ENCODE measurements around the gene ASAH2.

Gene ASAH2

GRCh38 chr10:50294582-50294981 lies 43.3 kb upstream of the ASAH2 start:
- no peaks in the 10 kb centered on the region for H4K20me1 ChIP-seq (ENCODE audit: insufficient read depth, low read length)
- H3K9me3 ChIP-seq (replicated peaks; ENCODE audit: insufficient read depth, low read length), result no peaks in the 10 kb centered on the region
- H3K27ac ChIP-seq (ENCODE audit: low read length), result no peak overlapping the region
- TF ChIP-seq EZH2 (optimal IDR thresholded peaks at IDR 0.05; ENCODE audit: low read depth, low read length) (no peak), CTCF (IDR thresholded peaks at IDR 0.05; ENCODE audit: low read length) (no peak), EZH2phosphoT487 (IDR thresholded peaks at IDR 0.05; ENCODE audit: low read length) (no peak)
- H3K79me2 ChIP-seq (ENCODE audit: low read length), result no peaks in the 10 kb centered on the region
- DNase-seq, result no peak
- no peaks in the 10 kb centered on the region for H3K9me2 ChIP-seq (replicated peaks; ENCODE audit: insufficient read depth, low read length)
- no peak overlapping the region for H3K4me2 ChIP-seq (ENCODE audit: low read depth, low read length)
- no peaks in the 10 kb centered on the region for H3F3A ChIP-seq (ENCODE audit: insufficient read depth, low read length)
- H3K4me3 ChIP-seq (ENCODE audit: low read length), result no peak overlapping the region
- H3K4me1 ChIP-seq (ENCODE audit: low read length), result no peaks in the 10 kb centered on the region
- no peaks in the 10 kb centered on the region for H3K36me3 ChIP-seq (replicated peaks; ENCODE audit: insufficient read depth, low read length)
- no peak overlapping the region for H3K9ac ChIP-seq (ENCODE audit: low read length)
- no peaks in the 10 kb centered on the region for H3K27me3 ChIP-seq (replicated peaks; ENCODE audit: insufficient read depth, low read length)
- H2AFZ ChIP-seq (ENCODE audit: low read length), result no peak overlapping the region

GRCh38 chr10:50293513-50294313 lies 42.4 kb upstream of the ASAH2 start:
- H3F3A ChIP-seq (ENCODE audit: insufficient read depth, low read length), result no peaks in the 10 kb centered on the region
- H4K20me1 ChIP-seq (ENCODE audit: insufficient read depth, low read length), result no peaks in the 10 kb centered on the region
- H3K9me3 ChIP-seq (replicated peaks; ENCODE audit: insufficient read depth, low read length), result no peaks in the 10 kb centered on the region
- no peaks in the 10 kb centered on the region for H3K36me3 ChIP-seq (replicated peaks; ENCODE audit: insufficient read depth, low read length)
- H3K4me1 ChIP-seq (ENCODE audit: low read length), result no peaks in the 10 kb centered on the region
- no peak overlapping the region for H3K9ac ChIP-seq (ENCODE audit: low read length)
- H3K79me2 ChIP-seq (ENCODE audit: low read length), result no peaks in the 10 kb centered on the region
- H2AFZ ChIP-seq (ENCODE audit: low read length), result no peak overlapping the region
- no peak overlapping the region for H3K4me2 ChIP-seq (ENCODE audit: low read depth, low read length)
- H3K27ac ChIP-seq (ENCODE audit: low read length), result no peak overlapping the region
- H3K9me2 ChIP-seq (replicated peaks; ENCODE audit: insufficient read depth, low read length), result no peaks in the 10 kb centered on the region
- no peak overlapping the region for H3K4me3 ChIP-seq (ENCODE audit: low read length)
- H3K27me3 ChIP-seq (replicated peaks; ENCODE audit: insufficient read depth, low read length), result no peaks in the 10 kb centered on the region
- TF ChIP-seq EZH2phosphoT487 (IDR thresholded peaks at IDR 0.05; ENCODE audit: low read length) (no peak), CTCF (IDR thresholded peaks at IDR 0.05; ENCODE audit: low read length) (no peak), EZH2 (optimal IDR thresholded peaks at IDR 0.05; ENCODE audit: low read depth, low read length) (no peak)
- no peak for DNase-seq

GRCh38 chr10:50291261-50291850 lies 40.0 kb upstream of the ASAH2 start:
- no peaks in the 10 kb centered on the region for H3F3A ChIP-seq (ENCODE audit: insufficient read depth, low read length)
- no peak for DNase-seq
- no peaks in the 10 kb centered on the region for H3K4me1 ChIP-seq (ENCODE audit: low read length)
- TF ChIP-seq CTCF (IDR thresholded peaks at IDR 0.05; ENCODE audit: low read length), result peak; percentile 21
- no peak for TF ChIP-seq EZH2phosphoT487 (IDR thresholded peaks at IDR 0.05; ENCODE audit: low read length)
- no peaks in the 10 kb centered on the region for H3K36me3 ChIP-seq (replicated peaks; ENCODE audit: insufficient read depth, low read length)
- no peak overlapping the region for H3K4me3 ChIP-seq (ENCODE audit: low read length)
- no peaks in the 10 kb centered on the region for H3K79me2 ChIP-seq (ENCODE audit: low read length)
- H2AFZ ChIP-seq (ENCODE audit: low read length), result no peak overlapping the region
- H3K9me2 ChIP-seq (replicated peaks; ENCODE audit: insufficient read depth, low read length), result no peaks in the 10 kb centered on the region
- H3K4me2 ChIP-seq (ENCODE audit: low read depth, low read length), result no peak overlapping the region
- no peaks in the 10 kb centered on the region for H4K20me1 ChIP-seq (ENCODE audit: insufficient read depth, low read length)
- no peaks in the 10 kb centered on the region for H3K9me3 ChIP-seq (replicated peaks; ENCODE audit: insufficient read depth, low read length)
- no peaks in the 10 kb centered on the region for H3K27me3 ChIP-seq (replicated peaks; ENCODE audit: insufficient read depth, low read length)
- no peak overlapping the region for H3K27ac ChIP-seq (ENCODE audit: low read length)
- H3K9ac ChIP-seq (ENCODE audit: low read length), result no peak overlapping the region

Measured in MM.1S (cell line).